DND-41 (cell line): ENCODE data around the gene RIPOR3.

Experiments
- EZH2 ChIP-seq: IDR thresholded peaks from 3 replicates; pipeline ENCODE4 v1.6.1; 2012; ENCODE audit warnings: borderline replicate concordance, low read depth, mild to moderate bottlenecking, moderate library complexity, low read length, inconsistent platforms; ENCODE audit not compliant: severe bottlenecking
- TF ChIP-seq, protein P1 (sequence below): IDR thresholded peaks from 2 replicates; pipeline ENCODE4 v1.5.1; 2012; ENCODE audit warnings: borderline replicate concordance, low read length, moderate library complexity, mild to moderate bottlenecking; ENCODE audit not compliant: poor library complexity, severe bottlenecking; ENCODE audit errors: extremely low read depth

DNA sequence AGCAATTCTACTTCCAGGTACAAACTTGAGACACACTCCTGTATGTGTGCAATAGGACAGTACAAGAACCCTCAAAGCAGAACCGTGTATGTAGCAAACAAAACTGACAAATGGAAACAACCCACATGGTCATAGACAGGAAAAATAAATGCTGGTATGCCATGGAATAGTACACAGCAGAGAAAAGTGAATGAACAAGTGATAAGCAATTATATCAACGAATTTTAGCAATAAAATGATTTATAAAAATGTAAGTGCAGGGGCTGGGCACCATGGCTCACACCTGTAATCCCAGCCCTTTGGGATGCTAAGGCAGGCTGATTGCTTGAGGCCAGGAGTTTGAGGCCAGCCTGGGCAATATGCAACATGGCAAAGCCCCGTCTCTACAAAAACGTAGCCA lies 9.3 kb downstream of the RIPOR3 start:
- TF ChIP-seq, protein P1, sequence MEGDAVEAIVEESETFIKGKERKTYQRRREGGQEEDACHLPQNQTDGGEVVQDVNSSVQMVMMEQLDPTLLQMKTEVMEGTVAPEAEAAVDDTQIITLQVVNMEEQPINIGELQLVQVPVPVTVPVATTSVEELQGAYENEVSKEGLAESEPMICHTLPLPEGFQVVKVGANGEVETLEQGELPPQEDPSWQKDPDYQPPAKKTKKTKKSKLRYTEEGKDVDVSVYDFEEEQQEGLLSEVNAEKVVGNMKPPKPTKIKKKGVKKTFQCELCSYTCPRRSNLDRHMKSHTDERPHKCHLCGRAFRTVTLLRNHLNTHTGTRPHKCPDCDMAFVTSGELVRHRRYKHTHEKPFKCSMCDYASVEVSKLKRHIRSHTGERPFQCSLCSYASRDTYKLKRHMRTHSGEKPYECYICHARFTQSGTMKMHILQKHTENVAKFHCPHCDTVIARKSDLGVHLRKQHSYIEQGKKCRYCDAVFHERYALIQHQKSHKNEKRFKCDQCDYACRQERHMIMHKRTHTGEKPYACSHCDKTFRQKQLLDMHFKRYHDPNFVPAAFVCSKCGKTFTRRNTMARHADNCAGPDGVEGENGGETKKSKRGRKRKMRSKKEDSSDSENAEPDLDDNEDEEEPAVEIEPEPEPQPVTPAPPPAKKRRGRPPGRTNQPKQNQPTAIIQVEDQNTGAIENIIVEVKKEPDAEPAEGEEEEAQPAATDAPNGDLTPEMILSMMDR, result no peak
- TF ChIP-seq EZH2, result no peak
